HFF-Myc (cell line): Measurements from ENCODE around the gene CARMIL3.
A peak's percentile ranks its signal among the peaks of the same experiment; 100 is the strongest.

ENCODE experiments used
- DNase-seq: peaks from one replicate; pipeline ENCODE4 v3.0.0-alpha.2; 2011; ENCODE audit warnings: low read depth; ENCODE audit errors: extremely low read depth
- H3K4me3 ChIP-seq: replicated peaks from 2 replicates; pipeline ENCODE4 v1.5.1; 2011; ENCODE audit warnings: low read depth, mild to moderate bottlenecking, control low read depth, low read length
- TF ChIP-seq, protein P1 (sequence below): IDR thresholded peaks from 2 replicates; pipeline ENCODE4 v1.5.1; 2012; ENCODE audit warnings: mild to moderate bottlenecking, low read depth, low read length, control low read depth; ENCODE audit errors: missing control alignments

CARMIL3 gene

DNA sequence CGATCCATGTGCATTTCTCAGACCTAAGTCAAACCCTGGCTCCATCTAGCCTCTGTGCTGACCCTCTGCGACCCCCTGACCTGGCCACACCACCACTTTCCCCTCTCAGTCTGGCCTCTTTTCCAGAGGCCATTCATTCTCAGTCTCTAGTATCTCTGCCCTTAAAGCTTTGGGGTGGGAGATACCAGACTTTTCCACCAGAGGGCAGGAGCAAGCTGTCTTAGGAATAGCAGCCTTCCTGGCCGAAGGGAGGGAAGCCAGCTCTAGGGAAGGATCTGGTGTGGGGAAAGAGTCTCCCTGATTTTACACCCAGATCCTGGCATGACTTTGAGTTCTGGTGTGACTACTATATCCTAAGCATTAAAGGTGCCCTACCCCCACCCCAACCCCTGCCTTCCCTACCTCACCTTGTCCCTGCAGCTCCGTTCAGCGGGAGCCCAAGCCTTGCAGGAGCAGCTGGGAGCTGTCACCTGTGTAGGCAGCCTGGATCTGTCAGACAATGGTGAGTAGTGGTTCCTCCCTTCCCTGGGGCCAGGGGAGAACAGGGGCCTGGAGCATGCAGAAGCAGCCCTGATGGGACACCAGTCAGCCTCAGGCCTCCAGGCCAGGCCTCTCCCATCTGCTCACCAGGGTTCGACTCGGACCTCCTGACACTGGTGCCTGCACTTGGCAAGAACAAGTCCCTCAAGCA, 6.6 kb downstream of the CARMIL3 start:
- no peak overlapping the region for H3K4me3 ChIP-seq
- TF ChIP-seq, protein P1, sequence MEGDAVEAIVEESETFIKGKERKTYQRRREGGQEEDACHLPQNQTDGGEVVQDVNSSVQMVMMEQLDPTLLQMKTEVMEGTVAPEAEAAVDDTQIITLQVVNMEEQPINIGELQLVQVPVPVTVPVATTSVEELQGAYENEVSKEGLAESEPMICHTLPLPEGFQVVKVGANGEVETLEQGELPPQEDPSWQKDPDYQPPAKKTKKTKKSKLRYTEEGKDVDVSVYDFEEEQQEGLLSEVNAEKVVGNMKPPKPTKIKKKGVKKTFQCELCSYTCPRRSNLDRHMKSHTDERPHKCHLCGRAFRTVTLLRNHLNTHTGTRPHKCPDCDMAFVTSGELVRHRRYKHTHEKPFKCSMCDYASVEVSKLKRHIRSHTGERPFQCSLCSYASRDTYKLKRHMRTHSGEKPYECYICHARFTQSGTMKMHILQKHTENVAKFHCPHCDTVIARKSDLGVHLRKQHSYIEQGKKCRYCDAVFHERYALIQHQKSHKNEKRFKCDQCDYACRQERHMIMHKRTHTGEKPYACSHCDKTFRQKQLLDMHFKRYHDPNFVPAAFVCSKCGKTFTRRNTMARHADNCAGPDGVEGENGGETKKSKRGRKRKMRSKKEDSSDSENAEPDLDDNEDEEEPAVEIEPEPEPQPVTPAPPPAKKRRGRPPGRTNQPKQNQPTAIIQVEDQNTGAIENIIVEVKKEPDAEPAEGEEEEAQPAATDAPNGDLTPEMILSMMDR = peak; percentile 79
- peak; percentile 43 for DNase-seq

DNA sequence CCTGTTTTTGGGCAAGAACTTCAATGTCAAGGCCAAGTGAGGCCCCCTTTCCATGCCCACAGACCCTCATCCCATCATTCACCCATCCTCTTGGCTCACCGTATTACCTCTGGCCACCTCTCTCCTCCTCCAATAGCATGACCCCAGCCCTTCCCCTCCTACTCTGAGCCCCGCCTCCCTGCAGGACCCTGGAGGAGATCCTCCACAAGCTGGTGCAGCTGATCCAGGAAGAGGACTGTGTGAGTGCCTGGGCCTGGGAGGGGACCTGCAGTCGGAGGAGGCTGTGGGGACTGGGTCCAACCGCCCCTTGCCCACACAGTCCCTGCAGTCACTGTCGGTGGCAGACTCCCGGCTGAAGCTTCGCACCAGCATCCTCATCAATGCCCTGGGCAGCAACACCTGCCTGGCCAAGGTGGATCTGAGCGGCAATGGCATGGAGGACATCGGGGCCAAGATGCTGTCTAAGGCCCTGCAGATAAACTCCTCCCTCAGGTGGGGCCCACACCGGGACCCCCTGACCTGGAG, 7.2 kb downstream of the CARMIL3 start:
- no peak for DNase-seq
- TF ChIP-seq, protein P1 = no peak
- H3K4me3 ChIP-seq = no peak overlapping the region

DNA sequence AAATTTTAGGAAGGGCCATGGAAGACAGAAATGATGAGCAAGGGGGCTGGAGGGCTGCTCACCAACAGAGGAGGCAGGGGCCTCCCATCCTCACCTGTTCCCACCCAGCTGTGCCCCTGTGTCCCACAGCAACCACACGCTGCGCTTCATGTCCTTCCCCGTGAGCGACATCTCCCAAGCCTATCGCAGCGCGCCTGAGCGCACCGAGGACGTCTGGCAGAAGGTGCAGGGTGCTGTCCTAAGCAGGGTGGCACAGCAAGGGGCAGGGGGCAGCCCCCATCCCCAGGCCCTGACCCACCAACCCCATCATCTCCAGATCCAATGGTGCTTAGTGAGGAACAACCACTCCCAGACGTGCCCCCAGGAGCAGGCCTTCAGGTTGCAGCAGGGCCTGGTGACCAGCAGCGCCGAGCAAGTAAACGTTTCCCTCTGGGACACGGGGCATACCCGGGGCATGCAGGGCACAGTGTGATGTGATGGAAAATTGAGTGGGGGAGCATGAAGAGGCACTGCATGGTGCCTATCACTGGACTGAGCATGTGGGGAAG, 8.1 kb downstream of the CARMIL3 start:
- H3K4me3 ChIP-seq = no peak overlapping the region
- DNase-seq = no peak
- TF ChIP-seq, protein P1 = no peak

DNA sequence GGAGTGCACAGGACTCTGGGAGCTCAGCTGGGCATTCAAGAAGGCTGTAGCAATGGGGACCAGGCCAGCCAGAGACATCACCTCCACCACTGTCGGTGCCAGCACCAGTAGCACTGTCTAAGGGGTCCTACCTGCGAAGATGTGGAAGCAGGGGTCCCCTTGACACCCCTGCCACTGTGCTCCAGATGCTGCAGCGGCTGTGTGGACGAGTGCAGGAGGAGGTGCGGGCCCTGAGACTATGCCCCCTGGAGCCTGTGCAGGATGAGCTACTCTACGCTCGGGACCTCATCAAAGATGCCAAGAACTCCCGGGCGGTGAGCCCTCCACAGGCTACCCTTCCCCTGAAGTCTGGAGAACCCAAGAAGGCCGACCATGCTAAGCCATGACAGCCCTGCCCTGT, 8.6 kb downstream of the CARMIL3 start:
- TF ChIP-seq, protein P1 = no peak

DNA sequence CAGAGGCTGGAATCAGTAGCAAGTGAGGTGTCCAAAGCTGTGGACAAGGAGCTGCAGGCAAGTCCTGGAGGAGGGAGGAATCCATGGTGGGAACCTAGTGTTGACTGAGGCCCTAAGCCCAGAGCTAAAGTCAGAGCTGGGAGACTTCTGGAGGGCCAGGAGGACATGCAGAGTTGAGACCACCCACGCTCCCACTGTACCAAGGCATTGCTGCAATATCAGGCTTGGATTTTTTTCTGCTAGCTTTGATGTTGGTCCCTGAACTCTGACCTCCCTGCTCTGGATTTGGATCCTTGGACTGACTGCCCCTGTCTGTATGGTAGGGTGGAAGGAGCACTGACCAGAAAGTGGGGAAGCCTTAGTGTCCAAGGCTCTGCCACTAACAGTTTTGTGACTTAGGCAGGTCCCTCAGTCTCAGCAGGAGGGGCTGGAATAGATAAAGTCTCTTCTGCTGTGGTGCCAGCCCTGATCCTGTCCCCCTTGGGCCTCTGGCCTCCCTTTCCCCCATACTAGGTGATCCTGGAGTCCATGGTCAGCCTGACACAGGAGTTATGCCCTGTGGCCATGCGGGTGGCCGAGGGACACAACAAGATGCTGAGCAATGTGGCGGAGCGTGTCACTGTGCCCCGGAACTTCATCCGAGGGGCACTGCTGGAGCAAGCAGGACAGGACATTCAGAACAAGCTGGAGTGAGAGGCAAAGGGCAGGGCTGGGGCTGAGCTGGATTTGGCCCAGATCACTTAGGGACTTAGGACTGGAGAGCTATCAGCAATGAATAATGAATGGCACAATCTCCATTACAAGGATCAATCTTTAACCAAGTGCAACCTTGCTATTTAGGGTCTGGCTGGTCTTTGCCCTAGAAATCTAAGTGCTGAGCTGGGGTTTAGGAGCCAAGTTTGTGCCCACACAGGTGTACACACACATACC, 9.4 kb downstream of the CARMIL3 start:
- DNase-seq = no peak
- no peak overlapping the region for H3K4me3 ChIP-seq
- TF ChIP-seq, protein P1 = no peak

More for the DNA sequence above, 8.6 kb downstream of the CARMIL3 start:
- H3K4me3 ChIP-seq = no peak overlapping the region
- DNase-seq = no peak

DNA sequence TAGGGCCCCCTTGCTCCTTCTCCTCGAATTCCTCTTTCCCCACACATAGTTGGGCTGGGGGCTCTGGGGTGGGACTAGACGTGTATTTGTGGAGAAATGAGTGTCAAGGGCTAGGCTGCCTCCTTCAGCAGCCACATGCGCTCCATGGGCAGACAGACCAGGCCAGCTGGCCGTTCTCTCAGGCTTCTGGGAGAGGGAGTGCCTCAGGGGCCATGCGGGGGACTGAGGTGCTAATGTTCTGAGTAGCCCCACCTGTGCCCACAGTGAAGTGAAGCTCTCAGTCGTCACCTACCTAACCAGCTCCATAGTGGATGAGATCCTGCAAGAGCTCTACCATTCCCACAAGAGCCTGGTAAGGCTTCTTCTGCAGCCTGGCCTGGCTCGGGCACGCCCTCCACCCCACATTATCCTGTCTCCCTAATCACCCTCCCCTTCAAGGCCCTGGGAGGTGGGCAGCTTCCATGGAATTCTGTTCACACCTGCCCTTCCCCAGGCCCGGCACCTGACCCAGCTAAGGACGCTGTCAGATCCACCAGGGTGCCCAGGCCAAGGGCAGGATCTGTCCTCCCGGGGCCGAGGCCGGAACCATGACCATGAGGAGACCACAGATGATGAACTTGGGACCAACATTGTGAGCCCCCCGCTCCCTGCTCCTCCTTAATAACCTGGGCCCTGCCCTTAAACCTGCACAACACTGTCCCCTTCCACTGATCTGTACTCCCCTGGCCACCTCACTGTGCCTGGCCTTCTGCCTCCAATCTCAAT, 10.6 kb downstream of the CARMIL3 start:
- no peak overlapping the region for H3K4me3 ChIP-seq
- TF ChIP-seq, protein P1 = no peak
- no peak for DNase-seq
